ES-I3 (cell line): ENCODE data around the gene UCK1.
A peak's percentile ranks its signal among the peaks of the same experiment; 100 is the strongest.
"Not testable (repeated sequence)": the region's sequence is repeated elsewhere in the genome, so short reads cannot be mapped to it uniquely, and the experiment has no call there.

Experiments used
- H3K36me3 ChIP-seq: 2 replicates; pipeline ENCODE4 v1.6.1; 2013; ENCODE audit warnings: mild to moderate bottlenecking, low read length, control low read depth, moderate library complexity; ENCODE audit not compliant: insufficient read depth
- H3K4me1 ChIP-seq: 2 replicates; pipeline ENCODE4 v1.6.1; 2013; ENCODE audit warnings: mild to moderate bottlenecking, control low read depth, low read length; ENCODE audit not compliant: insufficient read depth
- H3K9ac ChIP-seq: 2 replicates; pipeline ENCODE4 v1.6.1; 2013; ENCODE audit warnings: low read depth, mild to moderate bottlenecking, low read length, moderate library complexity
- H3K9me3 ChIP-seq: 2 replicates; pipeline ENCODE4 v1.6.1; 2013; ENCODE audit warnings: mild to moderate bottlenecking, low read length, moderate library complexity; ENCODE audit not compliant: control insufficient read depth, insufficient read depth

Gene UCK1

DNA sequence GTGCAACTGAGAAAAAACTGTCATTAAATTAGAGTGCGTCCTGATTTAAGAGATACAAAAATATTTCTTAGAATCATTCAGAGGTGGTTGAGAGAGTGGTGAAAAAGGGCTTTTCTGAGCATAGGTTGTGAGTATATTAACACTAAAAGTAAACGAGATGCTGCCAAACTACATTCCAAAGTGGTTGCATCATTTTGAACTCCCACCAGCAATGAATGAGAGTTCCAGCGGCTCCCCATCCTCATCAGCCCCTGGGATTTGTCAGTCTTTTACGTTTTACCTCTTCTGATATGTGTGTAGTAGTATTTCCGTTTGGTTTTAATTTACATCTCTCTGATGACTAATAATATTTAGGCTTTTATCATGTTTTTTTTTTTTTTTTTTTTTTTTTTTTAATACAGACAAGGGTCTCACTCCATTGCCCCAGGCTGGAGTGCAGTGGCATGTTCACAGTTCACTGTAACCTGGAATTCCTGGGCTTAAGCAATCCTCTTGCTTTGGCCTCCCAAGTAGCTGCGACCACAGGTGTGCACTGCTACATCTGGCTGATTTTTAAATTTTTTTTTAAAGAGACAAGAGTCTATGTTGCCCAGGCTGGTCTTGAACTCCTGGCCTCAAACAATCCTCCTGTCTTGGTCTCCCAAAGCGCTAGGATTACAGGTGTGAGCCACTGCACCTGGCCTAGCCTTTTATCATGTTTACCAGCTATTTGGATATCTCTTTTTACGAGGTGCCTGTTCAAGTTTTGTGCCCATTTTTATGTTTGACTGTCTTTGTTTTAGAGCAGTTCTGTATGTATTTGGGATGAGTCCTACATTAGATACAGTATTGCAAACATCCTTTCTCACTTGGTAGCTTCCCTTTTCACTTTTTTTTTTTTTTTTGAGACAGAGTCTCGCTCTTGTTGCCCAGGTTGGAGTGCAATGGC lies 31.2 kb upstream of the UCK1 start:
- Histone ChIP-seq H3K36me3 (no peaks in the 10 kb centered on the region), H3K9ac (no peak overlapping the region), H3K4me1 (no peaks in the 10 kb centered on the region), H3K9me3 (peaks cover 9% of the 10 kb centered on the region; the same call in 1 of the 2 replicates)

DNA sequence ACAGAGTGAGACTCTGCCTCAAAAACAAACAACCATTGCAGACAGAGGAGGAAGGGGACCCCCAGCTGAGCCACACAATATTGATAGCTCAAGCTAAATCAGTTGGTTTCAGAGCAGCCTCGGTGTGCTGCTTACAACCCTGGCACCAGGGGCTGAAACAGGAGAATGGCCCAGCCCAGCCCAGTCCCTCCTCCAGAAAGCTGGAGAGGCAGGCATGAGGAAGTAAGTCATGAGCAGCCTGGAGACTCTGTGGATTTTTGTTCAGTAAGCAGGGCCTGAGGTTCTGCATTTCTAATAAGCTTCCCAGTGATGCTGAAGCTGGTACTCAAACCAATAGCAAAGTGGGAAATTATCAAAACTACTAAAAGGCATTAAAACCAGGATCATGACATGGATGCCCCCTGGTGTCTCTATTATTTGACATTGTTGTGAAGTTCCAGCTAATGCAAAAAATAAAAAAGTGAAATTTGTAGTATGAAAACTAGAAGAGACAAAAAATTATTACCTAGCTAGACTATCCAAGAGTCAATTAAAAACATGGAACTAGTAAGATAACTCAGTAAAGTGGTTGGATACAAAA lies 28.4 kb upstream of the UCK1 start:
- no peak overlapping the region for H3K9ac ChIP-seq
- no peaks in the 10 kb centered on the region for H3K36me3 ChIP-seq
- H3K9me3 ChIP-seq: peaks cover 9% of the 10 kb centered on the region; the same call in 1 of the 2 replicates
- no peaks in the 10 kb centered on the region for H3K4me1 ChIP-seq

DNA sequence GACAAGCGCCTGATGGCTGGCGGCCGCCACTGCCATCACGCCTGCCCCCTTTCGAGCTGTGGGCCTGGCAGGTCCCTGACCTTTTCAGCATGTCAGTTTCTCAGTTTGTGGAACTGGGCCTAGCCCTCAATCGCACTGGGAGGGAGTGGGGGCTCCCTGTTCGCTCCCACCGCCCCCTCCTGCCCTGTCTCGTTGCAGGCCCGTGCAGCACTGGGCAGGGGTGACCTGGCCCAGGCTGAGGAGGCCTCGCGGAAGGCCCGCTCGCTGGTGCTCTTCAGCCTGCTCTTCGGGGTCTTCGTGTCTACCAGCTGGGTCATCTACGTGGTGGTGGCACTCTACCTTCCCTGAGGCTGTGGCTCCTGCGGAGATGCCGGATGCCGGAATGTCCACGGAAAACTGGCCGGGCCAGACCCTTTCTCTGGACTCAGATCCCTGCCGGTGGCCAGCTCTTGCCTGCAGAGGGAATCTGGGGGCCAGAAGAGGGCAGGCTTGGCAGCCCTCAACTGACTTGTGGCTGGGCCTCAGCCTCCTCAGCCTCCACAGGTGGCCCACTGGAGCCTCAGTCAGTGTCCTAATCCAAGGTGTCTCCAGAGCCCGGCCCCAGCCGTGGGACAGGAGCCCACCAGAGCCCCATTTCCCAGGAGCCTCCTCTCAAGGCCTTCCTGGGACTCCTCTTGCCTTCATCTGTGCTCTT lies 26.9 kb upstream of the UCK1 start:
- Histone ChIP-seq H3K9ac (no peak overlapping the region), H3K36me3 (no peaks in the 10 kb centered on the region), H3K9me3 (peaks cover 12% of the 10 kb centered on the region; the same call in 1 of the 2 replicates), H3K4me1 (no peaks in the 10 kb centered on the region)

- no peak overlapping the region for H3K9ac ChIP-seq
- H3K36me3 ChIP-seq: no peaks in the 10 kb centered on the region
- H3K9me3 ChIP-seq: peaks cover 6% of the 10 kb centered on the region; the same call in 1 of the 2 replicates
- H3K4me1 ChIP-seq: no peaks in the 10 kb centered on the region
Measured at GRCh38 chr9:131555841-131556673, 25.0 kb upstream of the UCK1 start.

DNA sequence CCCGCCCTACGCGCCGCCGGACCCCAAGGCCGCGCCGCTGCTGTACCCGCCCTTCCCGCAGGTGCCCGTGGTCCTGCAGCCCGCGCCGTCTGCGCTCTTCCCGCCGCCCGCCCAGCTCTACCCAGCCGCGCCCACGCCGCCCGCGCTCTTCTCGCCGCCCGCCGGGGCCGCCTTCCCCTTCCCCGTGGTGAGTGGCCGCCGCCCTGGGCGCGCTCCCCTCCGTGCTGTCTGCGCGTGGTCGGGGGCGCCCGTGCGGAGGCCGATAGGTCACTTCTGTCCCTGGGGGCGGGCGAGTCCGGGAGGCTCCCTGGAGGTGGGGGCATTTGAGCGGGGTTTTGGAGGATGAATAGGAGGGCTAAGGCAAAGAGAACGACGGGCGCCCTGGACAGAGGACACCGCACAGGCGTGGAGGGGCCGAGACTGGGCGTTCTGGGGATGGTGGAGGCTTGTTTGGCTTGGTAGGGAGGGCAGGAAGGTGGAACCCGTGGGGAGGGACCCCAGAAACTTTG lies 23.8 kb upstream of the UCK1 start:
- Histone ChIP-seq H3K4me1 (no peaks in the 10 kb centered on the region), H3K9ac (peak overlapping the region; percentile 35; the same call in 1 of the 2 replicates), H3K9me3 (0 out of 2 replicates have a peak, but pooled peaks cover 3% of the 10 kb centered on the region), H3K36me3 (no peaks in the 10 kb centered on the region)

- H3K36me3 ChIP-seq: no peaks in the 10 kb centered on the region
- 0 out of 2 replicates have a peak, but pooled peaks cover 3% of the 10 kb centered on the region for H3K9me3 ChIP-seq
- no peaks in the 10 kb centered on the region for H3K4me1 ChIP-seq
- peak overlapping the region; percentile 35; the same call in 1 of the 2 replicates for H3K9ac ChIP-seq
Measured at GRCh38 chr9:131554087-131554842, 23.2 kb upstream of the UCK1 start.

DNA sequence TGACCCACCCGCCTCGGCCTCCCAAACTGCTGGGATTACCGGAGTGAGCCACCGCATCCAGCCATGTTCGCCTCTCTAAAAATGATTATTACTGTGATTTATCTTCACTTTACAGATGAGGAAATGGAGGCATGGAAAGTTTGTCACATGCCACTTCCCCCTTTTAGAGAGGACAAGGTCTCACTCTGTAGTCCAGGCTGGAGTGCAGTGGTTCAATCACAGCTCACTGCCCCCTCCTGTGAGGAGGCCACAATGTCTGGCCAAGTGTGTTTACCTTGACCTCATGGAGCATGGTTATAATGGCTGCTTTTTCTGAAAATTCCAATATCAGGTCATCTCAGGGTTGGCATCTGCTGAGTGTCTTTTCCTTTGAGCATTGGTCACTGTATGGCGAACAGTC lies 21.0 kb upstream of the UCK1 start:
- Histone ChIP-seq H3K4me1 (no peaks in the 10 kb centered on the region), H3K9me3 (0 out of 2 replicates have a peak, but pooled peaks cover 3% of the 10 kb centered on the region), H3K9ac (no peak overlapping the region), H3K36me3 (no peaks in the 10 kb centered on the region)

- H3K9me3 ChIP-seq, H3K4me1 ChIP-seq, H3K36me3 ChIP-seq, H3K9ac ChIP-seq: not testable (repeated sequence)
Measured at GRCh38 chr9:131550465-131550864, 19.4 kb upstream of the UCK1 start.

DNA sequence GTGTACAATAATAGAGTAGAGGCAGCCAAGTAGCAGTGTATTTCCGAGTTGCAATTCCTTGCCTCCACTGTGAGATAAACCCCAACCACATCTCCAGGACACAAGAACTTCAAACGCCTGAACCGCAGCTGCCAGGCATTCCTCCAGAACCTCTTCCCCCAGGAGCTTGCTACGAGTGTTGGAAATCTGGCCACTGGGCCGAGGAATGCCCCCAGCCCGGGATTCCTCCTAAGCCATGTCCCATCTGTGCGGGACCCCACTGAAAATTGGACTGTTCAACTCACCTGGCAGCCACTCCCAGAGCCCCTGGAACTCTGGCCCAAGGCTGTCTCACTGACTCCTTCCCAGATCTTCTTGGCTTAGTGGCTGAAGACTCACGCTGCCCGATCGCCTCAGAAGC lies 18.1 kb upstream of the UCK1 start:
- H3K9ac ChIP-seq, H3K4me1 ChIP-seq, H3K9me3 ChIP-seq, H3K36me3 ChIP-seq: not testable (repeated sequence)

DNA sequence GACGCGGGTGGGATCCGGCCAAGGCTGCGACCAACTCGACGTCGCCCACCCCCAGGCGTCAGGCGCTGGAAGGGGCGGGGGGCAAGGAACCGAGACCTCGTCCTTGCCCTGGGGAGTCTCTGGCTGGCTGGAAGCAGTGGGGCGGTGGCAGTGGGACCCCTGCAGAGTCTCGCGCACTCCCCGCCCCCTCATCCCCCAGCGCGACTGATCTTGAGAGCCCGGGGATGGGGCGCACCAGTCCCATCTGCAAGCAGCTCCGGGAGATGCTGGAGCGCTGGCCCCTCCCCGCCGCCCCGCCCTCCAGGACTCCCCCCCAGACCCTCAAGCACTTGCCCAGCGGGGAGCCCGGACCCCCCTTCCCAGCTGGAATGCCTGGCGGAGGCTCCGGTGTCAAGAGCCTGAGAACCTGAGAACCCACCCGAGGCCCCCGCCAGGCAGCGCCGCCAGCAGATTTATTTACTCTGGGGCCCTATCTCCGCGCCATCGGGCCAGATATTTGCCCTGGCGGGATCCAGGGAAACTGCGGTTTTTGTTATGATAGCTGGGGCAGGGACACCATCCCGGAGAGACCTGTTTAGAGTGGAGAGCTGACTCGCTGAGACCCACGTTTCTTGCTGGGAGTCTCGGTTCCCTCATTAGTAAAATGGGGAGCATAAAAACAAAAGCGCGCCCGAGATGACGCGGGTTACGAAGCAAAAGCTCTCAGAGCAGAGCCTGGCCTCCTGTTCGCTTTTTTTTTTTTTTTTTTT lies 15.4 kb upstream of the UCK1 start:
- H3K9ac ChIP-seq: peak overlapping the region; percentile 44; the same call in 1 of the 2 replicates
- H3K36me3 ChIP-seq: no peaks in the 10 kb centered on the region
- H3K9me3 ChIP-seq: peaks cover 12% of the 10 kb centered on the region
- no peaks in the 10 kb centered on the region for H3K4me1 ChIP-seq

DNA sequence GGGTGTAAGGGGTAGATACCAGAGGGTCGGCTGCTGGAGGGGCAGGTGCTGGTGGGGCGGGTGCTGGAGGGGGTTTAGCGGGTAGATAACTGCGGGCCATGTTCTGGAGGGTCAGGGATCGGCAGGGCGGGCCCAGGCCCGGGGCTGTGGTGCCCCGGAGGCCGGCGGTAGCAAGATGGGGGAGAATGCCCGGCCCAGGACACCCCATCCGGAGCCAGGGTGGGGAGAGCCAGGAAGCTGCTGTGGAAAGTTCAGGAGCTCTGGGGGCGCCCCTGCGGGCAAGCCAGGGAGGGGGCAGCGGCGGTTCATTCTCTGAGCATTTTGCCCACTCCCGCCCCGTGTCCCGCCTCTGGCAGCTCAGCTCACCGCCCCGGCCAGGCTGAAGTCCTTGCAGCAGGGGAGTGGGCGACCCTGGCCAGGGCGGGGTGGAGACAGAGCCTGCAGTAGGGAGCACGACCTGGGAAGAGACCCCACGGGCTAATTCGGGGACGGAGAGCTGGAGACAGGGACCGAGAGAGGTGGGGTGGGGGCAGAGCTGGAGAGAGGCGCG lies 14.8 kb upstream of the UCK1 start:
- Histone ChIP-seq H3K9me3 (peaks cover 12% of the 10 kb centered on the region), H3K4me1 (no peaks in the 10 kb centered on the region), H3K9ac (peak overlapping the region; percentile 44; the same call in 1 of the 2 replicates), H3K36me3 (no peaks in the 10 kb centered on the region)

DNA sequence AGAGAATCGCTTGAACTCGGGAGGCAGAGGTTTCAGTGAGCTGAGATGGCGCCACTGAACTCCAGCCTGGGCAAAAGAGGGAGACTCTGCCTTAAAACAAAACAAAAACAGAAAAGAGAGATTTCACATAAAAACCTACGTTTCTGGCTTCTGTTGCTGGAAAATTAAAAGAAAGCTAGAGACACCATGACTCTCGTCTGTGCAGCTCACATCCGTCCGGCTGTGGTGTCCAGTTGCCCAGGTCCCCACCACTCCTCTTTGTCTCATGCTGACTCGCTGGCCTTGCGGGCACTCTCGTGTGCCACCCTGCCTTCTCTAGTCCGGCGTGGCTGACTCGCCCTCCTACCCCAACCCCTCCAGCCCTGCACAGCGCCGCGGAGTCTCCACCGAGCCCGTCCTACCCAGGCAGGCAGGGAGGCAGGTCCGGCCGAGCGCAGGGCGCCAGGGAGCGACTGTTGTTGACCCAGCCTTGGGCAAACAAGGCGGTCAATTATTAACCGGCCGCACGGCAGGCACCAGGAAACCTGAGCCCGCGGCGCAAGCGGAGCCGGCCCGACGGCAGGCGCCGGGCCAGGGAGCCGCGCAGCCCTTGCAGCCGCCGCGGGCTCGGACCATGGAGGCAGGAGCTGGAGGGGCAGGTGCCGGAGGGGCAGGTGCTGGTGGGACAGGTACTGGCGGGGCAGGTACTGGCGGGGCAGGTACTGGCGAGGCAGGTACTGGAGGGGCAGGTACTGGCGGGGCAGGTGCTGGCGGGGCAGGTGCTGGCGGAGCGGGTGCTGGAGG lies 14.1 kb upstream of the UCK1 start, which contains the start of gene PRRT1B:
PRRT1B (plus strand) TSS at position 521 of the 783 bp plus-strand sequence; CDS start at position 614, 93 bp downstream.
- no peaks in the 10 kb centered on the region for H3K4me1 ChIP-seq
- H3K9ac ChIP-seq: peak within 1 kb of the TSS; percentile 44; the same call in 1 of the 2 replicates
- H3K9me3 ChIP-seq: peaks cover 12% of the 10 kb centered on the region
- H3K36me3 ChIP-seq: no peaks in the 10 kb centered on the region
